ENCODE measurements around the gene POTEM.
"Not testable (repeated sequence)": the region's sequence is repeated elsewhere in the genome, so short reads cannot be mapped to it uniquely, and the experiment has no call there.

POTEM gene

DNA sequence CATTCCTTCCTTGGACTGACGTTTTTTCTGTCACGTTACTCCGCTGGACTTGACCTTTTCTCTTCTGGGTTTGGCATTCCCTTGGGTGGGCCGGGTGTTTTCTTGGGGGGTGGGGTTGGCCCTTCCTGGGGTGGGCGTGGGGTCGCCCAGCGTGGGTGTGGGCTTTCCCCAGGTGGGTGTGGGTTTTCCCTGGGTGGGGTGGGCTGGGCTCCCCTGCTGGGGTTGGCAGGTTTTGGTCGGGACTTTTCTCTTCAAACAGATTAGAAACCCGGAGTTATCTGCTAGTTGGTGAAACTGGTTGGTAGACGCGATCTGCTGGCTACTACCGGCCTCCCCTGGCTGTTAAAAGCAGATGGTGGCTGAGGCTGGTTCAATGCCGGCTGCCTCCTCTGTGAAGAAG, at the start of gene POTEM:
POTEM (plus strand) TSS at position 301 of the 400 bp plus-strand sequence; CDS start at position 353, 52 bp downstream.
- H3K4me1 ChIP-seq (ENCODE audit: control insufficient read depth, insufficient read depth, low read length); H3K9me3 ChIP-seq (ENCODE audit: control insufficient read depth, insufficient read depth, low read depth, low read length); H3K27me3 ChIP-seq (ENCODE audit: control insufficient read depth, insufficient read depth, low read length); H3K36me3 ChIP-seq (ENCODE audit: control insufficient read depth, insufficient read depth, low read length); H3K9ac ChIP-seq (ENCODE audit: low read length); H3K27ac ChIP-seq (ENCODE audit: low read depth, low read length); H3K4me3 ChIP-seq (ENCODE audit: low read depth, low read length): not testable (repeated sequence)

DNA sequence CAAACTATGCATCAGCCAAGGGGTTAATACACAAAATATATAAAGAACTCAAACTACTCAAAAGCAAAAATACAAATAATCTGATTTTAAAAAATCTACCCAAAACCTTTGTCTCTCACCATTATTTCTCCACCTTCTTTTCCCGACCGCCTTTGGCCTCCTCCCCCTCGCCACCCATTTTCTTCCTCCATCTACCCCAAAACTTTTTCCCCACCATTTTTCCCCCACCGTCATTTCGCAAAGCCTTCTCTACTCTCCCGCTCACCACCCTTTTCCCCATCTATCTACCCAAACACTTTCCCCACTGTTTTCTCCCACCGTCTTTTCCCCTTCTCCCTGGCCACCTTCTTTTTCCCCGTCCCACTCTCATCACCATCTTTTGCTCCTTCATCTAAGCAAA, 48.9 kb upstream of the POTEM start:
- not testable (repeated sequence) for H3K4me1 ChIP-seq (ENCODE audit: control insufficient read depth, insufficient read depth, low read length); H3K27me3 ChIP-seq (ENCODE audit: control insufficient read depth, insufficient read depth, low read length); H3K27ac ChIP-seq (ENCODE audit: low read depth, low read length); H3K4me3 ChIP-seq (ENCODE audit: low read depth, low read length); H3K9me3 ChIP-seq (ENCODE audit: control insufficient read depth, insufficient read depth, low read depth, low read length); H3K9ac ChIP-seq (ENCODE audit: low read length); H3K36me3 ChIP-seq (ENCODE audit: control insufficient read depth, insufficient read depth, low read length)

DNA sequence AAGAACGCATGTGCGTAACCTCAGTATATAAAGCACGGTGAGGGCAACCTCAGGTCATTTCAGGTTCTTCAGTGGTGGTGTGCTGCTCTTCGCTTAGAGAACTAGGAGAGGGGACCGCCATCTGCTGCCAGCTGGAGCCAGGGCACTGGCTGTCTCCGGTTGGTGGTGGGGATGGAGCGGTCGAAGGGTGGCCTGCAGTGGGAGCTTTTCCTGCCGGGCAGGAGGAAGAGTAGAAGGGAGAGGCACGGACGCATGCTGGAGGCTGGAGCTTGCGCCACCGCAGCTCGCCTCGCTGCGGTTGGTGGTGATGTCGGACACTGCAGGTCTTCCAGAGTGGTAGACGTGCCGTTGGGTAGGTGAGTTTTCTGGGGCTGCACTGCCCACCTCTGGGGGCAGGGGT, 47.2 kb upstream of the POTEM start:
- H3K4me1 ChIP-seq (ENCODE audit: control insufficient read depth, insufficient read depth, low read length); H3K9ac ChIP-seq (ENCODE audit: low read length); H3K27ac ChIP-seq (ENCODE audit: low read depth, low read length); H3K9me3 ChIP-seq (ENCODE audit: control insufficient read depth, insufficient read depth, low read depth, low read length); H3K4me3 ChIP-seq (ENCODE audit: low read depth, low read length); H3K36me3 ChIP-seq (ENCODE audit: control insufficient read depth, insufficient read depth, low read length); H3K27me3 ChIP-seq (ENCODE audit: control insufficient read depth, insufficient read depth, low read length): not testable (repeated sequence)

DNA sequence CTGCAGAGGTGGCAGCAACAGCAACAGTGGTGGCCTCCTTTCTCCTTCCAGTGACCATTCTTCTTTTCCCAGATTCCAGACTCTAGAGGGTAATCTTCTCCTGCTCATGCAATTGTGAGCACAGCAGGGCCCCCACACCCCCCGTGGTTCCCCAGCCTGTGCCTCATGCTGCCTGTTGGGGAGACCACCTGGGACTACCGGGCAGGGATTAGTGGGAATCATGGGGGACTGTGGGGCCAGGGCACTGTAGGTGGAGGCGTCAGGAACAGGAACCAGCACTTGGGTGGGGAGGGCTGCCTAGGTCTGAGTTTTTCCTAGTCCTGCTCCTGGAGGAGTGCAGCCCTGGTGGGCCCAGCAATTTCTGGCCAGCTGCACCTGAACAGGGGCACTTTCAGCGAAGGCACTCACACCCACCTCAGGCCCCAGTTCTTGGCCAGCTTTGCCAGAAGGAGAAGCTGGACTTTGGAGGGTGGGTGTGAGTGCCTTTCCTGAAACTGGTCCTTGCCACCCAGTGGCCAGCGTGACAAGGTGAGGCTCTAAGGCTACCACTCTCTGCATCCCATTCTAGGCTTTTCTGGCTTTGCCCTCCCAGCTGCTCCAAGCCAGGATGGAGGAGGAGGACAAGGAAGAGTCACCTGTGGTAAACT, 46.1 kb upstream of the POTEM start:
- H3K36me3 ChIP-seq (ENCODE audit: control insufficient read depth, insufficient read depth, low read length); H3K4me1 ChIP-seq (ENCODE audit: control insufficient read depth, insufficient read depth, low read length); H3K9ac ChIP-seq (ENCODE audit: low read length); H3K4me3 ChIP-seq (ENCODE audit: low read depth, low read length); H3K27ac ChIP-seq (ENCODE audit: low read depth, low read length); H3K27me3 ChIP-seq (ENCODE audit: control insufficient read depth, insufficient read depth, low read length); H3K9me3 ChIP-seq (ENCODE audit: control insufficient read depth, insufficient read depth, low read depth, low read length): not testable (repeated sequence)

DNA sequence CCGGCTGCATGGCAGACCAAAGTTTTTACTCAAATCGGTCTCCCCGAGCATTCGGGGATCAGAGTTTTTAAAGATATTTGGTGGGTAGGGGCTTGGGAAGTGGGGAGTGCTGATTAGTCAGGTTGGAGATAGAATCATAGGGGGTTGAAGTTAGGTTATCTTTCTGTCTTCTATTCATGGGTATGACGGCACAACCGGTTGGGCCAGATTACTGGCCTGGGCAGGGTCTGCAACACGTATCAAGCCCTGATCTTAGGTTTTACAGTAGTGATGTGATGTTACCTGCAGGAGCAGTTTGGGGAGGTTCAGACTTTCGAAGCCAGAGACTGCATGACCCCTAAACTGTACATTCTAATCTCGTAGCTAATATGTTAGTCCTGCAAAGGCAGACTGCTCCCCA, 30.4 kb upstream of the POTEM start:
- not testable (repeated sequence) for H3K4me3 ChIP-seq (ENCODE audit: low read depth, low read length); H3K4me1 ChIP-seq (ENCODE audit: control insufficient read depth, insufficient read depth, low read length); H3K9ac ChIP-seq (ENCODE audit: low read length); H3K36me3 ChIP-seq (ENCODE audit: control insufficient read depth, insufficient read depth, low read length); H3K9me3 ChIP-seq (ENCODE audit: control insufficient read depth, insufficient read depth, low read depth, low read length); H3K27ac ChIP-seq (ENCODE audit: low read depth, low read length); H3K27me3 ChIP-seq (ENCODE audit: control insufficient read depth, insufficient read depth, low read length)

DNA sequence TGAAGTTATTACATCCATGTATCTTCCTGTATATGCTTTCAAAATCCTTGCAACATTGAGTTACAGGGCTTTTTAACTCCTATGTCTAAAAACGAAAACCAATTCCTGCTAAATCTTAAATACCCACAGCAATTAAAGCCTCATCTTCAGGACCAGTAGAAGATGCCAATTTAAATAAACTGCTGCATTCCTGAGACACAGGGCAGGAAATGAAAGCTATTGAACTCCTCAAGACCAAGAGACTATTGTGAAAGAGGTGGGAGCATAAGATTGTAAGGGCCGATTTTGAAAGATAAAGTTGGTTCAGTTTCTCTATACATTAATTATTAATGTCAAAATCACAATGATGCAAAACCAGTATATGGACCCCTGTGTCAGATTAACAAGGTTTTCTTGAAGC, 28.5 kb upstream of the POTEM start:
- H3K9ac ChIP-seq (ENCODE audit: low read length); H3K27ac ChIP-seq (ENCODE audit: low read depth, low read length); H3K9me3 ChIP-seq (ENCODE audit: control insufficient read depth, insufficient read depth, low read depth, low read length); H3K4me1 ChIP-seq (ENCODE audit: control insufficient read depth, insufficient read depth, low read length); H3K27me3 ChIP-seq (ENCODE audit: control insufficient read depth, insufficient read depth, low read length); H3K4me3 ChIP-seq (ENCODE audit: low read depth, low read length); H3K36me3 ChIP-seq (ENCODE audit: control insufficient read depth, insufficient read depth, low read length): not testable (repeated sequence)

DNA sequence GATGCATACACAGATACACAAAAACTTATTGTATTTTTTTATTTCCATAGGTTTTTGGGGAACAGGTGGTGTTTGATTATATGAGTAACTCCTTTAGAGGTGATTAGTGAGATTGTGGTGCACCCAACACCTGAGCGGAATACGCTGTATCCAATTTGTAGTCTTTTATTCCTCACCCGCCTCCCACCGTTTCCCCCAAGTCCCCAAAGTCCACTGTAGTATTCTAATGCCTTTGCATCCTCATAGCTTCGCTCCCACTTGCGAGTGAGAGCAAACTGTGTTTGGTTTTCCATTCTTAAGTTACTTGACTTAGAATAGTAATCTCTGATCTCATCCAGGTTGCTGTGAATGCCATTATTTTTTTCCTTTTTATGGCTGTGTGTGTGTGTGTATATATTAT, 17.3 kb upstream of the POTEM start:
- not testable (repeated sequence) for H3K9me3 ChIP-seq (ENCODE audit: control insufficient read depth, insufficient read depth, low read depth, low read length); H3K9ac ChIP-seq (ENCODE audit: low read length); H3K27me3 ChIP-seq (ENCODE audit: control insufficient read depth, insufficient read depth, low read length); H3K27ac ChIP-seq (ENCODE audit: low read depth, low read length); H3K4me1 ChIP-seq (ENCODE audit: control insufficient read depth, insufficient read depth, low read length); H3K36me3 ChIP-seq (ENCODE audit: control insufficient read depth, insufficient read depth, low read length); H3K4me3 ChIP-seq (ENCODE audit: low read depth, low read length)

DNA sequence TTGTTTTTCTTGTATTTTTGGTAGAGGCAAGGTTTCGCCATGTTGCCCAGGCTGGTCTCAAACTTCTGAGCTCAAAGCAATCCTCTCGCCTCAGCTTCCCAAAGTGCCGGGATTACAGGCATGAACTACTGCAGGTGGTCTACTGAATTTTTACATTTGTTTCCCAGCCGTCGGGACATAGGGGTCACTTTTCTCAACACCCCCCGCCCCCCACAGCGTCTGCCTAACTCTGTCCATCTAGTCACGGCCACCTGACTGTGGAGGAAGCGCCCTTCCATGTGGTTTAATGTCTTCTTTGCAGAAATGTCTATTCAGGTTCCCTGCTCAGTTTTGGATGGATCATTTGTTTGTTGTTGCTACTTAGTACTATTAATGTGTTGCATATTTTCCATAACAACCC, 14.1 kb upstream of the POTEM start:
- not testable (repeated sequence) for H3K9ac ChIP-seq (ENCODE audit: low read length); H3K27ac ChIP-seq (ENCODE audit: low read depth, low read length); H3K4me3 ChIP-seq (ENCODE audit: low read depth, low read length); H3K4me1 ChIP-seq (ENCODE audit: control insufficient read depth, insufficient read depth, low read length); H3K9me3 ChIP-seq (ENCODE audit: control insufficient read depth, insufficient read depth, low read depth, low read length); H3K27me3 ChIP-seq (ENCODE audit: control insufficient read depth, insufficient read depth, low read length); H3K36me3 ChIP-seq (ENCODE audit: control insufficient read depth, insufficient read depth, low read length)

DNA sequence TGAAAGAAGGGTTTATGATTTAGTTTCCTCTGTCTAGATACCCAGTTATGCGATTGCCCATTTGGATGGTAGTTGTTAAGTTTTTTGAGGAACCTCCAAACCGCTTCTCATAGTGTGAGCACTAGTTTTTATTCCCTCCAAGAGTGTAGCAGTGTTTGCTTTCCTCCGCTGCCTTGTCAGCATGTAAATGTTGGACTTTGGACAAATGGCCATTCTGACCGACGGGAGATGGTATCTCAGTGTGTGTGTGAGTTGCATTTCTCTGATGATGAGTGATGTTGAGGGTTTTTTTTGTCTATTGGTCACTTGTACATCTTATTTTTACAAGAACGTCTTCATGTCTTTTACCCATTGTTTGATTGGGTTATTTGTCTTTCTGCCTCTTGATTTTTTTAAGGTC, 11.4 kb upstream of the POTEM start:
- not testable (repeated sequence) for H3K9me3 ChIP-seq (ENCODE audit: control insufficient read depth, insufficient read depth, low read depth, low read length); H3K4me1 ChIP-seq (ENCODE audit: control insufficient read depth, insufficient read depth, low read length); H3K4me3 ChIP-seq (ENCODE audit: low read depth, low read length); H3K27me3 ChIP-seq (ENCODE audit: control insufficient read depth, insufficient read depth, low read length); H3K27ac ChIP-seq (ENCODE audit: low read depth, low read length); H3K9ac ChIP-seq (ENCODE audit: low read length); H3K36me3 ChIP-seq (ENCODE audit: control insufficient read depth, insufficient read depth, low read length)

DNA sequence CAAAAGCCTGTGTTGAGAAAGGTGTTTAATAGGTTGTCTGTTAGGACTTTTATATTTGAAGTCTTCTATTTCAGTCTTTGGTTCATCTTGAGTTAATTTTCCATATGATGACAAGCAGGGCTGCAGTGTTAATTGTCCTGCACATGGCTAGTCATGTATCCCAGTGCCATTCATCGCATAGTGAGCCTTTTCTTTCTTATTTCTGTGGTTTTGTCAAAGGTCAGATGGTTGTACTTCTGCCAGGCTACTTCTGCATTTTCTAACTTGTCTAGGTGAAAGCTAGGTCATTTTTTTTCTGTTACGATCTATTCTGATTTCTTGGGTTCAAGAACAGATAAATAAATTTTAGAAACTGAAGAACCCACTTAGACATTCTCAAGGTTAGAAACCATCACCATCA, 5.7 kb upstream of the POTEM start:
- H3K27me3 ChIP-seq (ENCODE audit: control insufficient read depth, insufficient read depth, low read length); H3K27ac ChIP-seq (ENCODE audit: low read depth, low read length); H3K9me3 ChIP-seq (ENCODE audit: control insufficient read depth, insufficient read depth, low read depth, low read length); H3K4me3 ChIP-seq (ENCODE audit: low read depth, low read length); H3K4me1 ChIP-seq (ENCODE audit: control insufficient read depth, insufficient read depth, low read length); H3K36me3 ChIP-seq (ENCODE audit: control insufficient read depth, insufficient read depth, low read length); H3K9ac ChIP-seq (ENCODE audit: low read length): not testable (repeated sequence)

DNA sequence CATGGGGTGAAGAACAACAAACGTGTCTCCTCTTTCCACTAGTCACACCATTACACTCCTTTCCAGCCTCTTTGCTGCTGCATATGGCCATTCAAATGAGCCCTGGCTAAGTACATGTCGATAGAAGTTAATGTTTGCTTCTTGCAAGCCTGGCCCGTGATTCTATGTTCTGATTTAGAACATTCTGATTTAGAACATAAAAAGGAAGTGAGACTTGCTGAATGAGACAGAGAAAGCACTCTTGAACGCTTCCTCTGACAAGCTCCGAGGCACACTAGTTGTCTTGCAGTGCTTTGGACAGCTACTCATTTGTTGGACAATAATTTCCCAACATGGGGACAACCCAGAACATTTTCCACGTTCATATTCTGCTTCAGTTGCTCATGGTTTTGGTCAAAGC, 5.1 kb upstream of the POTEM start:
- H3K27ac ChIP-seq (ENCODE audit: low read depth, low read length); H3K4me1 ChIP-seq (ENCODE audit: control insufficient read depth, insufficient read depth, low read length); H3K36me3 ChIP-seq (ENCODE audit: control insufficient read depth, insufficient read depth, low read length); H3K9me3 ChIP-seq (ENCODE audit: control insufficient read depth, insufficient read depth, low read depth, low read length); H3K9ac ChIP-seq (ENCODE audit: low read length); H3K27me3 ChIP-seq (ENCODE audit: control insufficient read depth, insufficient read depth, low read length); H3K4me3 ChIP-seq (ENCODE audit: low read depth, low read length): not testable (repeated sequence)

DNA sequence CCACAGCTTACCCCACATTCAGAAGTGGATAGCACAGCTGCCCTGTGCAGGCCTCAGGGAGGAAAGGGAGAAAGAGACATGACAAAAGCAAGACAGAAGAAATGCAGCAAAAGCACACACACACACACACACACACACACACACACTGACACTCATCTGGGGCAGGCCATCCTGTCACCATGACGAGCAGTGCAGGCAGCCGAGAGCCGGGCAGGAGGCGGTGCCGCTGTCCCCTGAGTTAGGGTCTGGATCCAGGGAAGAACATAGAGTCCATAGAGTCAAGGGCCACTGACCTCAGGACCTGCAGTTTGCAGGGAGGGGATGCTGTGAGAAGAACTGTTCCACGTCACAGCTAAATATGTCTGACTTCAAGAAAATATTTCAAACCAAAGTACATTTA, 4.0 kb upstream of the POTEM start:
- H3K27ac ChIP-seq (ENCODE audit: low read depth, low read length); H3K9ac ChIP-seq (ENCODE audit: low read length); H3K27me3 ChIP-seq (ENCODE audit: control insufficient read depth, insufficient read depth, low read length); H3K36me3 ChIP-seq (ENCODE audit: control insufficient read depth, insufficient read depth, low read length); H3K9me3 ChIP-seq (ENCODE audit: control insufficient read depth, insufficient read depth, low read depth, low read length); H3K4me1 ChIP-seq (ENCODE audit: control insufficient read depth, insufficient read depth, low read length); H3K4me3 ChIP-seq (ENCODE audit: low read depth, low read length): not testable (repeated sequence)

Measured in HUES6 (cell line).